Activated CD4-positive, alpha-beta T cell treated with anti-CD3 and anti-CD28 coated beads, Interleukin-2, amount 50 U/mL, for 24 hours (primary cell): ENCODE data around the gene CORT.
"Not testable (repeated sequence)": the region's sequence is repeated elsewhere in the genome, so short reads cannot be mapped to it uniquely, and the experiment has no call there.

Experiments
- DNase-seq, 2 donors: peaks; one replicate each; pipeline ENCODE4 v3.0.0-alpha.2; 2020; ENCODE audit warnings: low read depth in 1 of 2, low spot score in 1 of 2

CORT gene

GRCh38 chr1:10474309-10474612, 24.4 kb downstream of the CORT start:
- not testable (repeated sequence) for DNase-seq

DNA sequence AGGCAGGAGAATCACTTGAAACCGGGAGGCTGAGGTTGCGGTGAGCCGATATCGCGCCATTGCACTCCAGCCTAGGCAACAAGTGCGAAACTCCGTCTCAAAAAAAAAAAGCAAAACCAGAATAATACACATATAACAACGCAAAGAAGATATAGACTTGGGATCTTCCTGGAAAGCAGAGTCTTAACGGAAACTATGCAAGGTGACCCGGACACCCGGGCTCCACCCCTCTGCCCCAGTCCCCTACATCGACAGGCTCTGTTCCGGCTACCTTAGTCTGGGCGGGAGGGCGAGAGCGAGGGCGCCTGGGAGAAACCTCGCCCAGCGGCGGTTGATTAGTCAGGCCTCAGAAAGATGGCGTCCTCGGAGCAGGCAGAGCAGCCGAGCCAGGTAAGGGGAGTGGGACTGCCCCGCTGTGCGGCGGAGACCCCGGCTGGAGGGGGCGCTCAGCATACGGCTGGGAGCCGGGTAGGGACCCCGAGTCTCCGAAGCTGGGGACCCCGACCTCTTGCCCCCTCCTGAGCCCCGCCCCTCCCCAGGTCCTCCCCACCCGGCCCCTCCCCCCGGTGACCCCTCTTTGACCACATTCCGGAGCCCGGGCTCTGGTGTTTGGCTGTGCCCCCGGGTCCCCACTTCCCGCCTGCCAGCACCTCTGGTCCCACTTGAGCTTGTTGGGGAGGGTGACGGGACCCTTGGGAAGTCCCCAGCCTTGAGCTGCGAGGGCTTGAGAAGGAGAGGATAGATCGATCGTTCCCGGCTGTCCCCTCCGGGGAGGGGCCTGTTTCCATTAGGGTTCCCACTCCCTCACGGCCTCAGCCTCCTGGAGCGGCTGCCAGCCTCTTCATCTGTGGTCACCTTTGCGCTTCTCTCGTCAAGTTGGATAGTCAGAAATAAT, 25.0 kb downstream of the CORT start, which contains the start of gene PEX14:
TSS of gene PEX14 (plus strand) at position 338 of the 895 bp plus-strand sequence. CDS start at position 355, 17 bp downstream.
- DNase-seq, result peak; percentile 69 to 85

DNA sequence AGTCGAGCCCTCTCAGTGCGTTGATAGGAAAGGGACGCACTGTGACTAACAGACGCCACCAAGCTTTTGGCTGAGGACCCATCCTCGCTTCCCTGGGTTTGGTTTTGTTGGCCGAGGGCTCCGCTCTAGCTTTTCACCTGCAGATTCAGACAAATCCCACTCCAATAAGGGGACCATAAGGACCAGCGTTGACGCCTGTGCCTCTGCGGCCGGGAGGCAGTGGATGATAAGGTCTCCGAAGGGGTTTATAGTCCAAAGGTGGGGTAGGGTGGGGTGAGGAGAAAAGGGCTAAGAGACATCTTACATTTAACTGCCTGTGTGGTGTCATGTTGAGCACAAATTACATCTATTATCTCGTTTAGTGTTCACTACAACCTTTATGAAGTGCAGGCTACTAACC, 25.7 kb downstream of the CORT start:
- DNase-seq, result no peak

- DNase-seq, result no peak
Observed at GRCh38 chr1:10479296-10479695, 29.5 kb downstream of the CORT start.

DNA sequence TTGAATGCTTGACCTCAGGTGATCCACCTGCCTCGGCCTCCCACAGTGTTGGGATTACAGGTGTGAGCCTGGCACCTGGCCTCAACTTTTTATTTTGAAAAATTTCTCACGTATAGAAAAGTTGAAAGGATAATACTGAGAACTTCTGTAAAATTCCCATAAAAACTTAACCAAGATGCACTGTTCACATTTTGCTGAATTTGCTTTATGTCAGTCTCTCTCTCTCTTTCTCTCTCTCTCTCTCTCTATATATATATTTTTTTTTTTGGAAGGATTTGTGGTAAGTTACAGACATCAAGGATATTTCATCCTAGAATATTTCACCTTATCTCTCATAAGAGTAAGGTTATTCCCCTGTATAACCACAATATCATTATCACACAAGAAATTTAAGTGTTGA, 30.8 kb downstream of the CORT start:
- no peak for DNase-seq

DNA sequence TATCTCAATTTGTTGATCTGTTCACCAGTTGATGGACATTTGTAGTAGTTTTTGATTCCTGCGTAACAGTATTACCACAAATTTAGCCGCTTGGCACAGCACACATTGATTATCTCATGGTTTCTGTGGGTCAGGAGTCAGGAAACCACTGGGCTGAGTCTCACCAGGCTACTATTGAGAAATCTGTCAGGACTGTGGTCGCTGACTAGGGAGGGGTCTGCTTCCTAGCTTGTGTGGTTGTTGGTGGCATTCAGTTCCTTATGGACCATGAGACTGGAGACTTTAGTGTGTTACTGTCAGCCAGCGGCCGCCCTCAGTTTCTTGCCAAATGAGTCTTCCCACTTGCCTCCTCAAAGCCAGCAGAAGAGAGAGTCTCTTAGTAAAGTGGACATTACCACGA, 34.7 kb downstream of the CORT start:
- DNase-seq, result no peak

DNA sequence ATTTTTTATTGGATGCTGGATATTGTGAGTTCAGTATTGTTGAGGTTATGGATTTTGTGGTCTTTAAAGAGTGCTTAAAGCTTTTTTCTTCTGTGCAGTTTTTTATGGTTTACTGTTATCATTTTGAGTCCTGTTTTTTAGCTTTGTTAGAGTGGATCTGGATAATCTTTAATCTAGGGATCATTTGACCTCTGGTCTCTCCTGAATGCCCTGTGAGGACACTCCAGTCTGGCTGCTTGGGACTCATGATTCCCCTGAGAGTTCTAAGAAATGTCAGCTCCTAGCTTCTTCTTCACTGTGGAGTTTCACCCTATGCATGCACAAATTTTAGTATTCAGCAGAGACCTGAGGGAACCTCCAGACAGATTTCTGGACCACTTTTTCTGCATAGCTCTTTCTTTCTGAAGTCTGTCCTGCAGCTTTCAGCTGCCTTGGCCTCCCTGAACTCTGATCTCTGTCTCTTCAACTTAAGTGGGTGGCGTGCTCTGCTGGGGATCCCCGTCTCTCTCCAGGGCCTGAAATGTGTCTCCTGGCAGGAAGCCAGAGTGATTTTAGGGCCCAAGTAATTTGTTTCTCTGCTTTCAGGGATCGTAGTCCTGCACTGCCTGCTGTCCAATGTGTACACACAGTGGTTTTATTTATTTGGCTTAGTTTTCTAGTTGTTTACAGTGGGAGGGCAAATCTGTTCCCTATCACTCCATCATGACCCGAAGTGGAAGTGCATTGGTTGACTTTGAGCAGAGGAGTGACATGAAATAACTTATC, 39.6 kb downstream of the CORT start:
- no peak for DNase-seq

GRCh38 chr1:10490286-10490970, 40.6 kb downstream of the CORT start:
- no peak for DNase-seq

GRCh38 chr1:10494418-10494753, 44.6 kb downstream of the CORT start:
- no peak for DNase-seq

GRCh38 chr1:10494754-10495474, 45.1 kb downstream of the CORT start:
- peak; percentile 68 to 73 for DNase-seq

DNA sequence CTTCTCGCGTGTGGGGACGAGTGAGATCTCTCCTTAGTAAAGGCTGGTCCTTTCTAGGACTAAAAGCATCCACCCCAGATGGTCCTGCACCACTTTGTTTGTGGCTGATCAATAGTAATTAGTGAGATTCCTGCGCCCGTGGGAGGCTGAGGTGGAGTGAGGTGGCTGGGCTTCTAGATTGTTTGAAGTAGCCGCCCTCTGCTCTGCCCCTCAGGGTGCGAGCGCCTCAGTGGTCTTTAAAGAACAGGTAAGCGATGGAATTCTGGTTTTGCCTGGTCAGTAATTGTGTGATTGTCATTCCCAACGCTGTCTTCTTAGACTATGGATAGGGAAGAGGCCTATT, 45.6 kb downstream of the CORT start:
- no peak for DNase-seq

DNA sequence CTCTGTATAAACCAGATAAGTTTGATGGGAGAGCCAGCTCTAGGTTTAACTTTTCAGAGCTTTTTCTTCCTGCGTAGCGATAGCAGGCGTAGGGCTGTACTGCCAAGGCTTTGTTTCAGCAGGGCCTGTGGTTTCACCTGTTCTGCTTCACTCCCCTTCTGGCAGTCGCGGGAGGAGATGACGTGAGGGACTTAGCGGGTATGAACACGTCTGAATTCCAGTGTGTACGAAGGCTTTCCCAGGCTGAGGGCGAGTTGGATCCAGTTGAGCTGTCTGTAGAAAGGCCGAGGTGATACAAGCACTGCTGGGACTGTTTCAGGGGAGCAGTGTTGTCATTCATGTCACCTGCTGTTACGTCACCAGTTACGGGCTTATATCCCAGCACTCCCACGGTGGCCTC, 46.1 kb downstream of the CORT start:
- no peak for DNase-seq

- DNase-seq, result no peak
Observed at GRCh38 chr1:10497109-10497508, 47.3 kb downstream of the CORT start.

- DNase-seq, result no peak
Observed at GRCh38 chr1:10498231-10498630, 48.4 kb downstream of the CORT start.
